Neural cell (in vitro differentiated cells): ENCODE results near the gene RSU1. TPM values are rescaled to one million over a fixed set of nuclear protein-coding genes. Genes with fewer than 3 reads are reported as not detected.

Experiments
- H2AFZ ChIP-seq: fragments of 200-600, 300-800 bp; sonication (generic), shearing (Covaris generic); 2 replicates; pipeline ENCODE4 v1.6.0; 2014; ENCODE audit warnings: low read depth, mild to moderate bottlenecking, antibody characterized with exemption, low read length, moderate library complexity
- H3F3A ChIP-seq: fragments of 200-600 bp; shearing (Covaris generic); 2 replicates; pipeline ENCODE4 v1.6.1; 2016; ENCODE audit warnings: mild to moderate bottlenecking, moderate library complexity, mixed read lengths, antibody characterized with exemption, low read length; ENCODE audit not compliant: insufficient read depth, poor library complexity, severe bottlenecking
- H3K27ac ChIP-seq: fragments of 200-600, 300-800 bp; sonication (generic), shearing (Covaris generic); 2 replicates; pipeline ENCODE4 v1.5.1; 2014; ENCODE audit warnings: mild to moderate bottlenecking, low read length, moderate library complexity
- H3K27me3 ChIP-seq: fragments of 300-800, 200-600 bp; sonication (generic), shearing (Covaris generic); 2 replicates; pipeline ENCODE4 v1.6.0; 2014; ENCODE audit warnings: mild to moderate bottlenecking, low read depth, low read length, moderate library complexity; ENCODE audit not compliant: insufficient read depth
- H3K36me3 ChIP-seq: fragments of 300-800, 200-600 bp; sonication (generic), shearing (Covaris generic); 2 replicates; pipeline ENCODE4 v1.5.1; 2014; ENCODE audit warnings: mild to moderate bottlenecking, antibody characterized with exemption, low read length, moderate library complexity; ENCODE audit not compliant: insufficient read depth
- H3K4me2 ChIP-seq: fragments of 300-800, 200-600 bp; sonication (generic), shearing (Covaris generic); 2 replicates; pipeline ENCODE4 v1.6.0; 2014; ENCODE audit warnings: mild to moderate bottlenecking, low read length
- H3K4me3 ChIP-seq: fragments of 300-800, 200-600 bp; sonication (generic), shearing (Covaris generic); 2 replicates; pipeline ENCODE4 v1.5.1; 2014; ENCODE audit warnings: mild to moderate bottlenecking, low read length, moderate library complexity
- H3K79me2 ChIP-seq: fragments of 200-600 bp; shearing (Covaris generic); replicated peaks from 2 replicates; pipeline ENCODE4 v1.6.0; 2014; ENCODE audit warnings: mild to moderate bottlenecking, low read length, moderate library complexity; ENCODE audit not compliant: insufficient read depth
- H3K9ac ChIP-seq: fragments of 300-800, 200-600 bp; sonication (generic), shearing (Covaris generic); 2 replicates; pipeline ENCODE4 v1.6.1; 2016; ENCODE audit warnings: mild to moderate bottlenecking, low read length, mixed read lengths
- H3K9me2 ChIP-seq: fragments of 200-600 bp; shearing (Covaris generic); 2 replicates; pipeline ENCODE4 v1.6.1; 2016; ENCODE audit warnings: mild to moderate bottlenecking, low read length, mixed read lengths; ENCODE audit not compliant: insufficient read depth
- H3K9me3 ChIP-seq: fragments of 200-600, 300-800 bp; sonication (generic), shearing (Covaris generic); 2 replicates; pipeline ENCODE4 v1.6.1; 2016; ENCODE audit warnings: mild to moderate bottlenecking, mixed run types, low read length, moderate library complexity, mixed read lengths
- H4K20me1 ChIP-seq: fragments of 200-600 bp; shearing (Covaris generic); 2 replicates; pipeline ENCODE4 v1.6.1; 2016; ENCODE audit warnings: mild to moderate bottlenecking, mixed run types; ENCODE audit not compliant: insufficient read depth
- CTCF ChIP-seq: fragments of 450-650 bp; IDR thresholded peaks from 2 replicates; pipeline ENCODE4 v1.5.1; 2014; ENCODE audit warnings: antibody characterized with exemption, mild to moderate bottlenecking, moderate library complexity; ENCODE audit not compliant: poor library complexity, severe bottlenecking
- EP300 ChIP-seq: fragments of 450-650 bp; conservative IDR thresholded peaks from 2 replicates; pipeline ENCODE4 v1.6.1; 2014; ENCODE audit warnings: antibody characterized with exemption, mild to moderate bottlenecking, moderate library complexity; ENCODE audit not compliant: poor library complexity, severe bottlenecking
- EZH2 ChIP-seq: fragments of 200-600, 300-800 bp; shearing (Covaris generic), sonication (generic); IDR thresholded peaks from 2 replicates; pipeline ENCODE4 v1.6.1; 2014; ENCODE audit warnings: antibody characterized with exemption, low read length, borderline replicate concordance, mild to moderate bottlenecking; ENCODE audit not compliant: insufficient read depth, poor library complexity, severe bottlenecking
- MXI1 ChIP-seq: fragments of 450-650 bp; conservative IDR thresholded peaks from 2 replicates; pipeline ENCODE4 v1.6.1; 2014; ENCODE audit warnings: antibody characterized with exemption, mild to moderate bottlenecking; ENCODE audit not compliant: poor library complexity, severe bottlenecking
- POLR2AphosphoS5 ChIP-seq: IDR thresholded peaks from 2 replicates; pipeline ENCODE4 v1.6.1; 2012
- RAD21 ChIP-seq: fragments of 450-650 bp; conservative IDR thresholded peaks from 2 replicates; pipeline ENCODE4 v1.6.1; 2014; ENCODE audit warnings: antibody characterized with exemption, mild to moderate bottlenecking, moderate library complexity
- REST ChIP-seq: IDR thresholded peaks from 2 replicates; pipeline ENCODE4 v1.6.1; 2012; ENCODE audit warnings: borderline replicate concordance
- SMC3 ChIP-seq: fragments of 450-650 bp; conservative IDR thresholded peaks from 2 replicates; pipeline ENCODE4 v1.6.1; 2014; ENCODE audit warnings: antibody characterized with exemption, mild to moderate bottlenecking, moderate library complexity; ENCODE audit not compliant: poor library complexity
- TAF1 ChIP-seq: IDR thresholded peaks from 2 replicates; pipeline ENCODE4 v1.6.1; 2012; ENCODE audit warnings: low read depth
- polyA plus RNA-seq: library from polyadenylated mRNA; depleted of rRNA; stranded (reverse); fragments of >200 nt; gene quantifications from 2 replicates; pipeline ENCODE4 v1.2.3, GENCODE V29; 2014

The RSU1 gene
- polyA plus RNA-seq, 1 donor from 2014 or later = 18.7 TPM

DNA sequence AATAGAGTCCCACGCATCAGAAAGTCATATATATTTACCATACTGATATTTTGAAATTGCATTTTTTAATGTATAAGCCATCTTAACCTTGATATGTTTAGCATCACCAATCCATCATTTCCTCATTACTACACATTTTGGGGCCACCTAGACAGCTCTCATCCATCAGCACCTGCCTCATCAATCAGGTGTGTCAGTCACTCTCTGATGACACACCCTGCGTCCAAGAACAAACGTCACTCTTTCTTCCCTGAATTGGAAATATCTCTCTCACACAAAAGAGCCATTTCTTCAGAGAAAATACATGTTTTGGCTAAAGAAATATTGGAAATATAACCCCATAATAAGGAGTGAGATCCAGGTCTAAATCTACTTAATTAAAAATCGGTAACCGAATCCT, 38.9 kb upstream of the RSU1 start:
- Histone ChIP-seq H3K27ac (no peak overlapping the region), H3K79me2 (no peaks in the 10 kb centered on the region), H3K27me3 (no peaks in the 10 kb centered on the region), H3K9me3 (no peaks in the 10 kb centered on the region), H3F3A (no peaks in the 10 kb centered on the region), H3K4me3 (no peak overlapping the region), H2AFZ (no peak overlapping the region), H4K20me1 (no peaks in the 10 kb centered on the region), H3K9ac (no peak overlapping the region), H3K9me2 (no peaks in the 10 kb centered on the region), H3K4me2 (no peak overlapping the region), H3K36me3 (no peaks in the 10 kb centered on the region)
- TF ChIP-seq RAD21 (no peak), EP300 (no peak), SMC3 (no peak), TAF1 (no peak), POLR2AphosphoS5 (no peak), MXI1 (no peak), REST (no peak), CTCF (no peak), EZH2 (no peak)

- H3K27ac ChIP-seq = no peak overlapping the region
- no peaks in the 10 kb centered on the region for H3K27me3 ChIP-seq
- no peaks in the 10 kb centered on the region for H3K79me2 ChIP-seq
- TF ChIP-seq EP300 = no peak
- TF ChIP-seq CTCF = no peak
- no peak for TF ChIP-seq POLR2AphosphoS5
- no peak for TF ChIP-seq SMC3
- TF ChIP-seq RAD21 = no peak
- no peak for TF ChIP-seq EZH2
- TF ChIP-seq MXI1 = no peak
- TF ChIP-seq REST = no peak
- TF ChIP-seq TAF1 = no peak
- H2AFZ ChIP-seq = no peak overlapping the region
- no peaks in the 10 kb centered on the region for H4K20me1 ChIP-seq
- no peak overlapping the region for H3K4me2 ChIP-seq
- no peaks in the 10 kb centered on the region for H3K9me2 ChIP-seq
- H3K9me3 ChIP-seq = no peaks in the 10 kb centered on the region
- no peak overlapping the region for H3K4me3 ChIP-seq
- H3K9ac ChIP-seq = no peak overlapping the region
- H3K36me3 ChIP-seq = no peaks in the 10 kb centered on the region
- H3F3A ChIP-seq = no peaks in the 10 kb centered on the region
Observed at GRCh38 chr10:16854623-16855022, 37.4 kb upstream of the RSU1 start.
